ENCODE data around the gene TES. TPM values are rescaled to one million over a fixed set of nuclear protein-coding genes. Genes with fewer than 3 reads are reported as not detected.

The TES gene
- total RNA-seq, 1 experiment from 2014 or later, result 28.2 TPM

DNA sequence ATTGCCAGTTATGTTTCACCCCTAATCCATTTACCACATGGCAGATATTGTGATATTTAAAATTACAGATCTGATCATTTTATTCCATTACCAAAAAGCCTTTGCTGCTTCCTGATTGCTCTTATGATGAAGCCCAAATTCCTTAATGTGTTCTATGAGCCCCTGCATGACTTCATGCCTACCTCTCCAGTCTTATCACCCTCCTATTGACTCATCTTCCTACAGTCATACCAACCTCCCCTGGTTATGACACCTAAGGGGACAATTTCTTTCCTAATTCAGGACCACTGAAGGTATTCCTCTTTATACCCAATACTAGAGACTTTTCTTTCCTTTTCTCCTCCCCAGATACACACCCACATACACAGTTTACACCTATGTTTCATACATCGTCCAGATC, 36.0 kb downstream of the TES start:
- H3K79me2 ChIP-seq (ENCODE audit: insufficient read depth, low read length), result no peaks in the 10 kb centered on the region
- Mint-ChIP-seq H3K4me1 (peaks cover 2% of the 10 kb centered on the region in 2 experiments; a peak in 2 of 4 replicates), H3K4me3 (no peak overlapping the region), H3K27me3 (ENCODE audit: low read depth) (no peaks in the 10 kb centered on the region; the same call in 1 of the 2 replicates), H3K36me3 (ENCODE audit: insufficient read depth in 1 of 3, low read depth in 3 of 3) (peaks cover 32 to 47% (median 46%) of the 10 kb centered on the region in 3 experiments), H3K9me3 (peaks cover 20 to 30% of the 10 kb centered on the region in 2 experiments), H3K27ac (no peak overlapping the region)
- no peak overlapping the region for H3K23ac ChIP-seq (ENCODE audit: insufficient read length, low read depth, low read length)
- H2BK120ac ChIP-seq (ENCODE audit: low read depth, low read length, poor library complexity, severe bottlenecking), result no peak overlapping the region
- no peak overlapping the region for H2BK20ac ChIP-seq (ENCODE audit: low read depth, low read length, poor library complexity, severe bottlenecking)
- H3K4me2 ChIP-seq (ENCODE audit: insufficient read depth, insufficient read length, low read length), result no peak overlapping the region
- H2BK15ac ChIP-seq (ENCODE audit: low read depth, low read length), result no peak overlapping the region
- no peak overlapping the region for H3K14ac ChIP-seq (ENCODE audit: insufficient read depth, low read length)
- H3K56ac ChIP-seq (ENCODE audit: insufficient read length, low read depth, low read length), result no peak overlapping the region
- H2BK5ac ChIP-seq (ENCODE audit: insufficient read length, low read length), result no peak overlapping the region
- no peak overlapping the region for H3K9ac ChIP-seq (ENCODE audit: extremely low read depth, insufficient read length, low read length)
- H3K23me2 ChIP-seq (ENCODE audit: insufficient read length, low read depth, low read length, poor library complexity, severe bottlenecking), result no peaks in the 10 kb centered on the region
- H3K18ac ChIP-seq (ENCODE audit: insufficient read length, low read depth, low read length), result no peak overlapping the region
- WGBS (ENCODE audit: extremely low coverage, insufficient read length, low lambda C conversion rate), result no CpG with 5 or more reads among the region's 1 CpG
- no peak overlapping the region for H2BK12ac ChIP-seq (ENCODE audit: insufficient read length, low read depth, low read length)
- no peak overlapping the region for H3K27ac ChIP-seq (ENCODE audit: insufficient read length, low read depth, low read length)
- H3K4me1 ChIP-seq (ENCODE audit: insufficient read depth, low read length), result no peaks in the 10 kb centered on the region
- H4K5ac ChIP-seq (ENCODE audit: insufficient read length, low read depth, low read length), result no peak overlapping the region
- no peaks in the 10 kb centered on the region for H3K79me1 ChIP-seq (ENCODE audit: insufficient read depth, low read depth, low read length, poor library complexity, severe bottlenecking)
- H3K4ac ChIP-seq (ENCODE audit: low read depth, low read length), result no peak overlapping the region
- no peak for DNase-seq
- no peak overlapping the region for H4K8ac ChIP-seq (replicated peaks; ENCODE audit: insufficient read length, low read depth, low read length)
- TF ChIP-seq, protein P1, sequence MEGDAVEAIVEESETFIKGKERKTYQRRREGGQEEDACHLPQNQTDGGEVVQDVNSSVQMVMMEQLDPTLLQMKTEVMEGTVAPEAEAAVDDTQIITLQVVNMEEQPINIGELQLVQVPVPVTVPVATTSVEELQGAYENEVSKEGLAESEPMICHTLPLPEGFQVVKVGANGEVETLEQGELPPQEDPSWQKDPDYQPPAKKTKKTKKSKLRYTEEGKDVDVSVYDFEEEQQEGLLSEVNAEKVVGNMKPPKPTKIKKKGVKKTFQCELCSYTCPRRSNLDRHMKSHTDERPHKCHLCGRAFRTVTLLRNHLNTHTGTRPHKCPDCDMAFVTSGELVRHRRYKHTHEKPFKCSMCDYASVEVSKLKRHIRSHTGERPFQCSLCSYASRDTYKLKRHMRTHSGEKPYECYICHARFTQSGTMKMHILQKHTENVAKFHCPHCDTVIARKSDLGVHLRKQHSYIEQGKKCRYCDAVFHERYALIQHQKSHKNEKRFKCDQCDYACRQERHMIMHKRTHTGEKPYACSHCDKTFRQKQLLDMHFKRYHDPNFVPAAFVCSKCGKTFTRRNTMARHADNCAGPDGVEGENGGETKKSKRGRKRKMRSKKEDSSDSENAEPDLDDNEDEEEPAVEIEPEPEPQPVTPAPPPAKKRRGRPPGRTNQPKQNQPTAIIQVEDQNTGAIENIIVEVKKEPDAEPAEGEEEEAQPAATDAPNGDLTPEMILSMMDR (conservative IDR thresholded peaks at IDR 0.05), result no peak
- no peak overlapping the region for H2AFZ ChIP-seq (ENCODE audit: low read length)
- H3K27me3 ChIP-seq (ENCODE audit: insufficient read depth, low read length), result no peaks in the 10 kb centered on the region
- peaks cover 10% of the 10 kb centered on the region for H3K9me3 ChIP-seq (ENCODE audit: control insufficient read depth, low read depth, low read length)
- no peak overlapping the region for H4K91ac ChIP-seq (ENCODE audit: insufficient read length, low read depth, low read length)
- H4K20me1 ChIP-seq (ENCODE audit: control insufficient read depth, insufficient read depth, insufficient read length), result no peaks in the 10 kb centered on the region
- H3T11ph ChIP-seq (ENCODE audit: low read length), result no peak overlapping the region
- H2AK5ac ChIP-seq (ENCODE audit: insufficient read length, low read length), result no peak overlapping the region
